Activated CD4-positive, alpha-beta T cell treated with anti-CD3 and anti-CD28 coated beads for 1 hour (primary cell): ENCODE measurements around the gene S100A16.
"Not testable (repeated sequence)": the region's sequence is repeated elsewhere in the genome, so short reads cannot be mapped to it uniquely, and the experiment has no call there.

Experiments used
- DNase-seq: peaks from one replicate; pipeline ENCODE4 v3.0.0-alpha.2; 2020

S100A16 gene

GRCh38 chr1:153583514-153583913 is 29.4 kb downstream of the S100A16 start:
- DNase-seq = not testable (repeated sequence)

- DNase-seq = not testable (repeated sequence)
These were observed 30.1 kb downstream of the S100A16 start for GRCh38 chr1:153582836-153583235.

- DNase-seq = no peak
These were observed 34.0 kb downstream of the S100A16 start for GRCh38 chr1:153578936-153579335.

GRCh38 chr1:153578490-153578889 is 34.4 kb downstream of the S100A16 start:
- no peak for DNase-seq

GRCh38 chr1:153577624-153578051 is 35.3 kb downstream of the S100A16 start:
- DNase-seq = no peak

GRCh38 chr1:153577138-153577537 is 35.8 kb downstream of the S100A16 start:
- DNase-seq = no peak

- not testable (repeated sequence) for DNase-seq
These were observed 37.4 kb downstream of the S100A16 start for GRCh38 chr1:153575497-153575896.

- DNase-seq = not testable (repeated sequence)
These were observed 37.9 kb downstream of the S100A16 start for GRCh38 chr1:153575081-153575491.

GRCh38 chr1:153573351-153573750 is 39.6 kb downstream of the S100A16 start:
- no peak for DNase-seq

- DNase-seq = peak; percentile 30
These were observed 40.3 kb downstream of the S100A16 start for GRCh38 chr1:153572569-153573015.

- DNase-seq = no peak
These were observed 41.2 kb downstream of the S100A16 start for GRCh38 chr1:153571706-153572105.

GRCh38 chr1:153570874-153571273 is 42.1 kb downstream of the S100A16 start:
- no peak for DNase-seq

- DNase-seq = no peak
These were observed 43.5 kb downstream of the S100A16 start for GRCh38 chr1:153569465-153569864.

- peak; percentile 73 for DNase-seq
These were observed 44.4 kb downstream of the S100A16 start for GRCh38 chr1:153568367-153569099.

- no peak for DNase-seq
These were observed 45.1 kb downstream of the S100A16 start for GRCh38 chr1:153567621-153568366.

- DNase-seq = peak; percentile 80
These were observed 46.2 kb downstream of the S100A16 start for GRCh38 chr1:153566414-153567371.

GRCh38 chr1:153565529-153566374 is 47.2 kb downstream of the S100A16 start, which contains the start of gene S100A2:
TSS of gene S100A2 (minus strand) at chr1:153565844. CDS start at chr1:153563877, 1,967 bp downstream.
- DNase-seq = peak; percentile 32

- no peak for DNase-seq
These were observed 48.9 kb downstream of the S100A16 start for GRCh38 chr1:153563991-153564390.

GRCh38 chr1:153563483-153563901 is 49.4 kb downstream of the S100A16 start:
- DNase-seq = no peak

- not testable (repeated sequence) for DNase-seq
These were observed 50.9 kb downstream of the S100A16 start for GRCh38 chr1:153562021-153562420.

- DNase-seq = no peak
These were observed 51.4 kb downstream of the S100A16 start for GRCh38 chr1:153561466-153561985.
